Endothelial cell of umbilical vein (primary cell): ENCODE measurements around the gene OCA2. TPM values are rescaled to one million over a fixed set of nuclear protein-coding genes. Genes with fewer than 3 reads are reported as not detected.

Experiments
- BruUV-seq: library from RNA; stranded (reverse); fragments of 400-500 nt; replicated peaks from 2 replicates; lab custom pipeline; 2021; lab: Mats Ljungman, UMichigan
- CTCF ChIA-PET: fragments of 300-600, 350-600 bp; sonication (Branson Sonifier 250); formaldehyde crosslinking; loops from one replicate; lab custom pipeline; 2021; ENCODE audit warnings: antibody characterized with exemption, inconsistent platforms; lab: Charles Lee
- POLR2A ChIA-PET: fragments of 300-600, 350-600 bp; sonication (Branson Sonifier 250); formaldehyde crosslinking; loops from one replicate; lab custom pipeline; 2021; ENCODE audit warnings: antibody characterized with exemption, inconsistent platforms; lab: Charles Lee
- DNase-seq: peaks from one replicate; pipeline ENCODE4 v3.0.0-alpha.2; 2011; ENCODE audit warnings: low read depth, low spot score
- FAIRE-seq: peaks from 2 replicates; lab custom pipeline; 2011; peaks lifted over from hg19 to GRCh38; lab: Jason Lieb, UNC
- H2AFZ ChIP-seq: 2 replicates; pipeline ENCODE4 v1.6.0; 2012; ENCODE audit warnings: low read depth, low read length, control low read depth, inconsistent platforms
- H3K27ac ChIP-seq: 2 replicates; pipeline ENCODE4 v1.5.1; 2011; ENCODE audit warnings: low read depth, mild to moderate bottlenecking, control low read depth, low read length, moderate library complexity; ENCODE audit not compliant: insufficient read depth
- H3K27me3 ChIP-seq, 2 experiments: 2 replicates each; pipeline versions ENCODE4 v1.6.0 to v1.6.1; 2011; ENCODE audit warnings: low read length in 2 of 2, mixed read lengths in 1 of 2; ENCODE audit not compliant: control insufficient read depth in 2 of 2, insufficient read depth in 2 of 2
- H3K36me3 ChIP-seq, 2 experiments: 2 replicates in 1 of 2; 3 replicates in 1 of 2; pipeline ENCODE4 v1.5.1; 2011; ENCODE audit warnings: low read length in 2 of 2, mild to moderate bottlenecking in 1 of 2, moderate library complexity in 1 of 2; ENCODE audit not compliant: control insufficient read depth in 2 of 2, insufficient read depth in 2 of 2; ENCODE audit errors: extremely low read depth in 1 of 2
- H3K4me1 ChIP-seq: 3 replicates; pipeline ENCODE4 v1.5.1; 2011; ENCODE audit warnings: mild to moderate bottlenecking, low read length; ENCODE audit not compliant: control insufficient read depth, insufficient read depth; ENCODE audit errors: extremely low read depth
- H3K4me2 ChIP-seq: 2 replicates; pipeline ENCODE4 v1.6.1; 2011; ENCODE audit warnings: low read length, control low read depth, mixed read lengths; ENCODE audit not compliant: insufficient read depth
- H3K4me3 ChIP-seq, 3 experiments: fragments of 200-600 bp in 1 of 3; sonication (generic), shearing (Covaris generic) in 1 of 3; replicated peaks in 1 of 3; 2 replicates each; pipeline ENCODE4 v1.5.1; 2011 to 2016; ENCODE audit warnings: control low read depth in 3 of 3, low read length in 3 of 3, mild to moderate bottlenecking in 2 of 3, inconsistent platforms in 1 of 3, low read depth in 1 of 3, moderate library complexity in 1 of 3; ENCODE audit not compliant: insufficient read depth in 1 of 3
- H3K79me2 ChIP-seq: 2 replicates; pipeline ENCODE4 v1.6.0; 2012; ENCODE audit warnings: low read length, inconsistent platforms; ENCODE audit not compliant: control insufficient read depth, insufficient read depth
- H3K9ac ChIP-seq: replicated peaks from 2 replicates; pipeline ENCODE3; 2011; ENCODE audit warnings: low read length, control low read depth; ENCODE audit not compliant: insufficient read depth; ENCODE audit errors: extremely low read depth
- H3K9me1 ChIP-seq: replicated peaks from 3 replicates; pipeline ENCODE4 v1.6.0; 2011; ENCODE audit warnings: mild to moderate bottlenecking, low read length; ENCODE audit not compliant: control insufficient read depth, insufficient read depth; ENCODE audit errors: extremely low read depth
- H3K9me3 ChIP-seq: replicated peaks from 2 replicates; pipeline ENCODE4 v1.5.1; 2012; ENCODE audit warnings: low read length, inconsistent platforms; ENCODE audit not compliant: control insufficient read depth, insufficient read depth
- H4K20me1 ChIP-seq: replicated peaks from 2 replicates; pipeline ENCODE3; 2011; ENCODE audit warnings: mild to moderate bottlenecking, low read length; ENCODE audit not compliant: control insufficient read depth, insufficient read depth; ENCODE audit errors: extremely low read depth
- CTCF ChIP-seq, 2 donors: IDR thresholded peaks; 1 replicate in 1 of 2; 2 replicates in 1 of 2; pipeline ENCODE4 v1.5.1; 2011; ENCODE audit warnings: low read length in 2 of 2, mild to moderate bottlenecking in 2 of 2, moderate library complexity in 2 of 2, control low read depth in 1 of 2, inconsistent platforms in 1 of 2, low read depth in 1 of 2; ENCODE audit not compliant: insufficient read depth in 1 of 2; ENCODE audit errors: extremely low read depth in 1 of 2
- EZH2 ChIP-seq: IDR thresholded peaks from 2 replicates; pipeline ENCODE4 v1.6.1; 2012; ENCODE audit warnings: borderline replicate concordance, low read depth, mild to moderate bottlenecking, moderate library complexity, low read length, inconsistent platforms; ENCODE audit not compliant: severe bottlenecking
- FOS ChIP-seq: IDR thresholded peaks from 2 replicates; pipeline ENCODE4 v1.6.1; 2011; ENCODE audit warnings: mild to moderate bottlenecking, low read length, moderate library complexity, borderline replicate concordance; ENCODE audit not compliant: insufficient read depth
- GATA2 ChIP-seq: IDR thresholded peaks from 2 replicates; pipeline ENCODE4 v1.7.0; 2011; ENCODE audit warnings: low read depth, mild to moderate bottlenecking, moderate library complexity, mixed read lengths, low read length; ENCODE audit not compliant: insufficient read length, insufficient read depth
- JUN ChIP-seq: IDR thresholded peaks from 2 replicates; pipeline ENCODE4 v1.6.1; 2011; ENCODE audit warnings: borderline replicate concordance, low read depth; ENCODE audit not compliant: insufficient read length, insufficient read depth
- MYC ChIP-seq: IDR thresholded peaks from one replicate; pipeline ENCODE4 v1.6.1; 2011; ENCODE audit warnings: mild to moderate bottlenecking, low read depth, low read length
- POLR2A ChIP-seq: IDR thresholded peaks from 2 replicates; pipeline ENCODE4 v1.6.1; 2012; ENCODE audit warnings: low read depth, mild to moderate bottlenecking, control low read depth, low read length
- POLR2AphosphoS5 ChIP-seq: IDR thresholded peaks from 2 replicates; pipeline ENCODE4 v1.6.1; 2012; ENCODE audit warnings: low read depth, mild to moderate bottlenecking, control low read depth, low read length, moderate library complexity; ENCODE audit not compliant: insufficient read depth
- dilution Hi-C: fragments of 300-500 bp; cut with MboI; formaldehyde crosslinking; loops from one replicate; pipeline ENCODE4 v1.15.0; 2019; ENCODE audit warnings: low sequenced_read_pairs; ENCODE audit not compliant: extremely low pct_ligation_motif_present
- intact Hi-C: fragments of 100-400 bp; cut with micrococcal nuclease; formaldehyde crosslinking; loops from one replicate; pipeline ENCODE4 v1.10.0; 2022
- polyA plus RNA-seq, 4 experiments: library from polyadenylated mRNA; depleted of rRNA in 3 of 4; stranded (reverse) in 3 of 4; unstranded in 1 of 4; fragments of >200 nt; gene quantifications; 2 replicates each; pipeline versions ENCODE4 v1.2.1 to v1.2.3, GENCODE V29; 2011 to 2012; ENCODE audit warnings: missing spikeins in 1 of 4
- total RNA-seq: library from RNA; stranded (reverse); gene quantifications from 2 replicates; pipeline ENCODE4 v1.2.3, GENCODE V29; 2021
- TF ChIP-seq, protein P1 (sequence below): IDR thresholded peaks from 2 replicates; pipeline ENCODE4 v1.6.1; 2011; ENCODE audit not compliant: insufficient read depth, insufficient read length

OCA2 gene
- total and polyA plus RNA-seq, 2 donors (not counting 3 experiments of a cell fraction or from before 2014, with no cell fraction given), result not detected

DNA sequence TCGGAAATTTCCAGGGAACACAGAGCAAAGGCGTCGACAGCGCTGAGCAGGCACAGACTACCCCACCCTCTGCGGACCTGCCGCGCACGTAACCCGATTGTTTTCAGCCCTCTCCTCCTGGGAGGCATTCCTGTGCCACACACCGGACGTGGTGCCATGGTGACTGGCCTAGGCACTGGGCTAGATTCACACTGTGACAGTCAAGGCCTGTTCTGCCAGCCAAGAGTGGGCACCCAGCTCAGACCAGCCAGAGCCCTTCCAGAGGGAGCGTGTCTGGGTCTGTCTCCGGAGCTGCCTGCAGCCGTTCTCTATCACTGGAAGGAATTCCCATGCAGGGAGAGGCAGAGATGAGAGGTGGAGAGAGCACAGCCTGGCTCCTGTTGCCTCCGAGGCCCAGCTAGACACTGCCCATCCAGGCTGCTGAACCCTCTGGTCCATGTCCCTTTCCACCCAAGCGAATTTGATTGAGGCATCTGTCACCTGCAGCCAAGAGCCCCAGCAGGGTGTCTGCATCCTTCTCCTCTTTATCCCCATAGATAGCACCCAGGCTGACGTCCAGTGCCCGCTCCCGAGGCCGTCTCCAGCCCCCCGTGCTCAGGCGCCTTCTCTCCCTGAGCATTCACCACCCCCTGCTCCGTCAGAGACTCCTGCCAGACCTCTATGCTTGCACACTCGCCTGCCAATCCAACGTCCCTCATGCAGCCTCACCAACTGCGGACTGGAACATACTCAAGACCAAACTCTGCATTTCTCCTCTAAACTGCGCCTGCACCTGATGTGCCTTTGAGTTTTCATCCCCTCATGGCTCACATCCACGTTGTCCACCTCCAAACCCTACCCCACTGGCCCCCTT, 267.5 kb downstream of the OCA2 start:
- H3K4me3 ChIP-seq, result no peak overlapping the region
- H3K27ac ChIP-seq, result no peak overlapping the region
- no peaks in the 10 kb centered on the region for H3K9me1 ChIP-seq
- no peak for DNase-seq
- H4K20me1 ChIP-seq, result no peaks in the 10 kb centered on the region
- H3K4me1 ChIP-seq, result no peaks in the 10 kb centered on the region
- dilution Hi-C loops, result no loop called here
- H2AFZ ChIP-seq, result no peak overlapping the region
- no peak for TF ChIP-seq CTCF (IDR thresholded peaks at IDR 0.05; ENCODE audit: extremely low read depth in 1 of 2, insufficient read depth in 1 of 2, low read depth in 1 of 2, low read length in 2 of 2)
- TF ChIP-seq, protein P1, sequence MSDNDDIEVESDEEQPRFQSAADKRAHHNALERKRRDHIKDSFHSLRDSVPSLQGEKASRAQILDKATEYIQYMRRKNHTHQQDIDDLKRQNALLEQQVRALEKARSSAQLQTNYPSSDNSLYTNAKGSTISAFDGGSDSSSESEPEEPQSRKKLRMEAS, result no peak
- no peak for TF ChIP-seq POLR2AphosphoS5
- no peak for TF ChIP-seq EZH2
- TF ChIP-seq FOS, result no peak
- TF ChIP-seq MYC, result no peak
- no peak for TF ChIP-seq JUN
- no peak for TF ChIP-seq GATA2
- no peak for TF ChIP-seq POLR2A
- ChIA-PET CTCF (no interaction called here), POLR2A (no interaction called here)
- no TSS peak for BruUV-seq
- no peaks in the 10 kb centered on the region for H3K27me3 ChIP-seq
- H3K79me2 ChIP-seq, result no peaks in the 10 kb centered on the region
- no peak overlapping the region for H3K9ac ChIP-seq
- no peaks in the 10 kb centered on the region for H3K36me3 ChIP-seq
- H3K4me2 ChIP-seq, result no peak overlapping the region
- intact Hi-C loops, result no loop called here
- H3K9me3 ChIP-seq, result peaks cover 16% of the 10 kb centered on the region
- FAIRE-seq, result no peak
